HFFc6 (cell line): ENCODE measurements around the gene ALOXE3. TPM values are rescaled to one million over a fixed set of nuclear protein-coding genes. Genes with fewer than 3 reads are reported as not detected.

Source experiments
- DNase-seq: peaks from one replicate; pipeline ENCODE4 v3.0.0-alpha.2; 2018
- H3K27ac Mint-ChIP-seq: 2 replicates; pipeline ENCODE4 v1.8.0; 2020; ENCODE audit warnings: mild to moderate bottlenecking, mixed read lengths
- H3K27me3 Mint-ChIP-seq: 2 replicates; pipeline ENCODE4 v1.8.0; 2021; ENCODE audit warnings: mild to moderate bottlenecking, moderate library complexity, mixed read lengths; ENCODE audit not compliant: insufficient read depth
- H3K36me3 Mint-ChIP-seq: 2 replicates; pipeline ENCODE4 v1.8.0; 2021; ENCODE audit warnings: low read depth, mixed read lengths
- H3K4me1 Mint-ChIP-seq: 2 replicates; pipeline ENCODE4 v1.8.0; 2020; ENCODE audit warnings: low read depth, mixed read lengths
- H3K4me3 Mint-ChIP-seq: 2 replicates; pipeline ENCODE4 v1.8.0; 2020; ENCODE audit warnings: mild to moderate bottlenecking, moderate library complexity, mixed read lengths
- H3K9me3 Mint-ChIP-seq: 2 replicates; pipeline ENCODE4 v1.8.0; 2020; ENCODE audit warnings: mild to moderate bottlenecking, mixed read lengths
- CTCF ChIP-seq: fragments of 200-600 bp; sonication (generic); IDR thresholded peaks from 2 replicates; pipeline ENCODE4 v1.5.0; 2021; ENCODE audit warnings: antibody characterized with exemption, mild to moderate bottlenecking
- total RNA-seq, 6 experiments: library from RNA; stranded (reverse); fragmentation: NEBNext Ultra II Directional; extraction: Animal tissue kit (Norgen Biotek cat#: 25700); gene quantifications; 2 replicates in 1 of 6; 3 replicates in 5 of 6; pipeline ENCODE4 v1.2.3, GENCODE V29; 2021

ALOXE3 gene
- total RNA-seq, 6 experiments from 2014 or later, result 0.14 to 0.30 (median 0.21) TPM

- TF ChIP-seq CTCF, result no peak
- H3K4me1 Mint-ChIP-seq, result peaks cover 58% of the 10 kb centered on the region
- H3K4me3 Mint-ChIP-seq, result peak overlapping the region; percentile 88
- H3K36me3 Mint-ChIP-seq, result no peaks in the 10 kb centered on the region
- H3K9me3 Mint-ChIP-seq, result peaks cover 7% of the 10 kb centered on the region; the same call in 1 of the 2 replicates
- peak overlapping the region; percentile 91 for H3K27ac Mint-ChIP-seq
- DNase-seq, result peak; percentile 94
- peaks cover 25% of the 10 kb centered on the region for H3K27me3 Mint-ChIP-seq
These were observed 1.5 kb upstream of the ALOXE3 start for GRCh38 chr17:8119581-8120519.

- Mint-ChIP-seq H3K27me3 (peaks cover 28% of the 10 kb centered on the region), H3K36me3 (no peaks in the 10 kb centered on the region), H3K4me1 (peaks cover 49% of the 10 kb centered on the region), H3K9me3 (peaks cover 7% of the 10 kb centered on the region; the same call in 1 of the 2 replicates), H3K4me3 (peak overlapping the region; percentile 88), H3K27ac (peak overlapping the region; percentile 91)
- peak; percentile 79 for DNase-seq
- peak; percentile 86 for TF ChIP-seq CTCF
These were observed 661 bp upstream of the ALOXE3 start for GRCh38 chr17:8118769-8119580.

GRCh38 chr17:8117367-8117979 lies 841 bp downstream of the ALOXE3 start:
- DNase-seq, result no peak
- TF ChIP-seq CTCF, result no peak
- no peaks in the 10 kb centered on the region for H3K36me3 Mint-ChIP-seq
- H3K27ac Mint-ChIP-seq, result peak overlapping the region; percentile 91
- peaks cover 34% of the 10 kb centered on the region for H3K4me1 Mint-ChIP-seq
- H3K27me3 Mint-ChIP-seq, result peaks cover 37% of the 10 kb centered on the region
- H3K9me3 Mint-ChIP-seq, result peaks cover 7% of the 10 kb centered on the region; the same call in 1 of the 2 replicates
- peak overlapping the region; percentile 88 for H3K4me3 Mint-ChIP-seq

- peaks cover 38% of the 10 kb centered on the region for H3K27me3 Mint-ChIP-seq
- H3K27ac Mint-ChIP-seq, result no peak overlapping the region
- DNase-seq, result no peak
- H3K36me3 Mint-ChIP-seq, result no peaks in the 10 kb centered on the region
- no peak for TF ChIP-seq CTCF
- H3K9me3 Mint-ChIP-seq, result peaks cover 7% of the 10 kb centered on the region; the same call in 1 of the 2 replicates
- H3K4me1 Mint-ChIP-seq, result peaks cover 33% of the 10 kb centered on the region
- no peak overlapping the region for H3K4me3 Mint-ChIP-seq
These were observed 1.5 kb downstream of the ALOXE3 start for GRCh38 chr17:8116776-8117175.

- Mint-ChIP-seq H3K9me3 (no peaks in the 10 kb centered on the region), H3K36me3 (no peaks in the 10 kb centered on the region), H3K4me1 (peaks cover 11% of the 10 kb centered on the region), H3K4me3 (no peak overlapping the region), H3K27me3 (peaks cover 33% of the 10 kb centered on the region), H3K27ac (no peak overlapping the region)
- no peak for DNase-seq
- TF ChIP-seq CTCF, result no peak
These were observed 7.4 kb downstream of the ALOXE3 start for GRCh38 chr17:8110907-8111306.
